Ureter (tissue), 1 donor: ENCODE data around the gene KIF3B. TPM values are rescaled to one million over a fixed set of nuclear protein-coding genes. Genes with fewer than 3 reads are reported as not detected.
"Not testable (repeated sequence)": the region's sequence is repeated elsewhere in the genome, so short reads cannot be mapped to it uniquely, and the experiment has no call there.

Source experiments
- DNase-seq: peaks from one replicate; pipeline ENCODE4 v3.0.0-alpha.2; 2020; ENCODE audit warnings: low spot score
- total RNA-seq: library from RNA; stranded (reverse); gene quantifications from one replicate; pipeline ENCODE4 v1.2.4, GENCODE V29; 2023
- donor health status: DM: yes; HTN: yes; CAD: no.

The KIF3B gene
- total RNA-seq, 1 donor from 2014 or later, result 35.4 TPM

GRCh38 chr20:32357375-32357868 is 80.0 kb downstream of the KIF3B start:
- DNase-seq, result no peak

- DNase-seq, result peak; percentile 97
These were observed 80.6 kb downstream of the KIF3B start, which contains the start of gene ASXL1 for GRCh38 chr20:32357869-32358631. ASXL1 (plus strand) TSS chr20:32358331; CDS start chr20:32358776, 445 bp downstream.

GRCh38 chr20:32358632-32358882 is 81.1 kb downstream of the KIF3B start:
- DNase-seq, result no peak

- DNase-seq, result peak; percentile 68
These were observed 81.6 kb downstream of the KIF3B start for GRCh38 chr20:32358883-32359632.

GRCh38 chr20:32359633-32360332 is 82.3 kb downstream of the KIF3B start:
- DNase-seq, result no peak

- no peak for DNase-seq
These were observed 82.8 kb downstream of the KIF3B start for GRCh38 chr20:32360333-32360634.

GRCh38 chr20:32362901-32363364 is 85.5 kb downstream of the KIF3B start:
- no peak for DNase-seq

GRCh38 chr20:32363492-32363891 is 86.0 kb downstream of the KIF3B start:
- no peak for DNase-seq

GRCh38 chr20:32364554-32365208 is 87.2 kb downstream of the KIF3B start:
- DNase-seq, result no peak

GRCh38 chr20:32365564-32365963 is 88.1 kb downstream of the KIF3B start:
- DNase-seq, result no peak

- DNase-seq, result no peak
These were observed 88.9 kb downstream of the KIF3B start for GRCh38 chr20:32366380-32366779.

GRCh38 chr20:32368323-32368722 is 90.9 kb downstream of the KIF3B start:
- DNase-seq, result no peak

GRCh38 chr20:32368925-32369324 is 91.5 kb downstream of the KIF3B start:
- no peak for DNase-seq

- DNase-seq, result no peak
These were observed 93.4 kb downstream of the KIF3B start for GRCh38 chr20:32370897-32371296.

- DNase-seq, result no peak
These were observed 101.0 kb downstream of the KIF3B start for GRCh38 chr20:32378461-32378860.

GRCh38 chr20:32380037-32380436 is 102.6 kb downstream of the KIF3B start:
- DNase-seq, result not testable (repeated sequence)

GRCh38 chr20:32380745-32381144 is 103.3 kb downstream of the KIF3B start:
- no peak for DNase-seq

GRCh38 chr20:32382102-32382950 is 104.9 kb downstream of the KIF3B start:
- no peak for DNase-seq

- DNase-seq, result not testable (repeated sequence)
These were observed 106.0 kb downstream of the KIF3B start for GRCh38 chr20:32383441-32383840.
